Peyer's patch (tissue), 4 donors: ENCODE measurements around the gene LONP2. TPM values are rescaled to one million over a fixed set of nuclear protein-coding genes. Genes with fewer than 3 reads are reported as not detected.
"Not testable (repeated sequence)": the region's sequence is repeated elsewhere in the genome, so short reads cannot be mapped to it uniquely, and the experiment has no call there.

Source experiments
- DNase-seq, 3 donors: peaks; one replicate each; pipeline ENCODE4 v3.0.0-alpha.2; 2017 to 2019
- H3K27ac ChIP-seq, 4 donors: fragments of 200-600 bp; sonication (generic); one replicate each; pipeline ENCODE4 v1.5.1; 2016 to 2019
- H3K27me3 ChIP-seq, 2 donors: fragments of 200-600 bp; sonication (generic); one replicate each; pipeline ENCODE4 v1.5.1; 2019
- H3K36me3 ChIP-seq, 3 donors: fragments of 200-600 bp; sonication (generic); one replicate each; pipeline ENCODE4 v1.5.1; 2016 to 2019
- H3K4me1 ChIP-seq, 4 donors: fragments of 200-600 bp; sonication (generic); one replicate each; pipeline ENCODE4 v1.5.1; 2016 to 2019
- H3K4me3 ChIP-seq, 4 donors: fragments of 200-600 bp; sonication (generic); 1 replicate in 3 of 4; 2 replicates in 1 of 4; pipeline ENCODE4 v1.5.1; 2016 to 2019; ENCODE audit warnings: mild to moderate bottlenecking in 1 of 4
- H3K9me3 ChIP-seq, 4 donors: fragments of 200-600 bp; sonication (generic); one replicate each; pipeline ENCODE4 v1.5.1; 2016 to 2019; ENCODE audit warnings: mild to moderate bottlenecking in 1 of 4
- POLR2A ChIP-seq, 2 donors: fragments of 450-650 bp; IDR thresholded peaks; one replicate each; pipeline ENCODE4 v1.5.1; 2017; ENCODE audit warnings: antibody characterized with exemption in 2 of 2, mild to moderate bottlenecking in 2 of 2, moderate library complexity in 2 of 2
- total RNA-seq, 4 donors: library from RNA; depleted of rRNA; stranded (reverse); fragments of >200 nt; gene quantifications; one replicate each; pipeline ENCODE4 v1.1.0, GENCODE V29; 2016
- TF ChIP-seq, protein P1 (sequence below), 6 experiments: fragments of 450-650 bp in 4 of 6; fragments of 200-600 bp in 2 of 6; sonication (generic) in 1 of 6; IDR thresholded peaks; one replicate each; pipeline ENCODE4 v1.5.1; 2017 to 2019; ENCODE audit warnings: antibody characterized with exemption in 6 of 6, mild to moderate bottlenecking in 3 of 6, moderate library complexity in 1 of 6

The LONP2 gene
- total RNA-seq, 4 donors from 2014 or later: 56.7 to 104 (median 70.7) TPM

- H3K9me3 ChIP-seq: no peaks in the 10 kb centered on the region
- no peaks in the 10 kb centered on the region for H3K27me3 ChIP-seq
- H3K27ac ChIP-seq: peak overlapping the region; percentile 71 to 91 (median 87)
- peak; percentile 72 to 95 (median 94) for DNase-seq
- TF ChIP-seq, protein P1, sequence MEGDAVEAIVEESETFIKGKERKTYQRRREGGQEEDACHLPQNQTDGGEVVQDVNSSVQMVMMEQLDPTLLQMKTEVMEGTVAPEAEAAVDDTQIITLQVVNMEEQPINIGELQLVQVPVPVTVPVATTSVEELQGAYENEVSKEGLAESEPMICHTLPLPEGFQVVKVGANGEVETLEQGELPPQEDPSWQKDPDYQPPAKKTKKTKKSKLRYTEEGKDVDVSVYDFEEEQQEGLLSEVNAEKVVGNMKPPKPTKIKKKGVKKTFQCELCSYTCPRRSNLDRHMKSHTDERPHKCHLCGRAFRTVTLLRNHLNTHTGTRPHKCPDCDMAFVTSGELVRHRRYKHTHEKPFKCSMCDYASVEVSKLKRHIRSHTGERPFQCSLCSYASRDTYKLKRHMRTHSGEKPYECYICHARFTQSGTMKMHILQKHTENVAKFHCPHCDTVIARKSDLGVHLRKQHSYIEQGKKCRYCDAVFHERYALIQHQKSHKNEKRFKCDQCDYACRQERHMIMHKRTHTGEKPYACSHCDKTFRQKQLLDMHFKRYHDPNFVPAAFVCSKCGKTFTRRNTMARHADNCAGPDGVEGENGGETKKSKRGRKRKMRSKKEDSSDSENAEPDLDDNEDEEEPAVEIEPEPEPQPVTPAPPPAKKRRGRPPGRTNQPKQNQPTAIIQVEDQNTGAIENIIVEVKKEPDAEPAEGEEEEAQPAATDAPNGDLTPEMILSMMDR (IDR thresholded peaks at IDR 0.05): peak in 1 of 6 experiments; percentile 6
- TF ChIP-seq POLR2A (IDR thresholded peaks at IDR 0.05): peak; percentile 69 to 95
- H3K36me3 ChIP-seq: peaks cover 0 to 5% (median 0%) of the 10 kb centered on the region in 3 donors
- H3K4me1 ChIP-seq: peaks cover 0 to 28% (median 5%) of the 10 kb centered on the region in 4 donors
- H3K4me3 ChIP-seq: peak overlapping the region; percentile 52 to 71 (median 68)
Measured at GRCh38 chr16:48365601-48366164, 121.6 kb downstream of the LONP2 start.

GRCh38 chr16:48366165-48367093 is 122.3 kb downstream of the LONP2 start:
- Histone ChIP-seq H3K36me3 (peaks cover 0 to 3% (median 0%) of the 10 kb centered on the region in 3 donors), H3K4me1 (peaks cover 0 to 28% (median 5%) of the 10 kb centered on the region in 4 donors), H3K9me3 (no peaks in the 10 kb centered on the region), H3K27ac (peak overlapping the region; percentile 71 to 91 (median 87)), H3K27me3 (no peaks in the 10 kb centered on the region), H3K4me3 (peak overlapping the region; percentile 52 to 71 (median 68))
- TF ChIP-seq, protein P1 (IDR thresholded peaks at IDR 0.05): peak in 1 of 6 experiments; percentile 17
- TF ChIP-seq POLR2A (IDR thresholded peaks at IDR 0.05): no peak
- DNase-seq: peak in 2 of 3 donors; percentile 43 to 70

DNA sequence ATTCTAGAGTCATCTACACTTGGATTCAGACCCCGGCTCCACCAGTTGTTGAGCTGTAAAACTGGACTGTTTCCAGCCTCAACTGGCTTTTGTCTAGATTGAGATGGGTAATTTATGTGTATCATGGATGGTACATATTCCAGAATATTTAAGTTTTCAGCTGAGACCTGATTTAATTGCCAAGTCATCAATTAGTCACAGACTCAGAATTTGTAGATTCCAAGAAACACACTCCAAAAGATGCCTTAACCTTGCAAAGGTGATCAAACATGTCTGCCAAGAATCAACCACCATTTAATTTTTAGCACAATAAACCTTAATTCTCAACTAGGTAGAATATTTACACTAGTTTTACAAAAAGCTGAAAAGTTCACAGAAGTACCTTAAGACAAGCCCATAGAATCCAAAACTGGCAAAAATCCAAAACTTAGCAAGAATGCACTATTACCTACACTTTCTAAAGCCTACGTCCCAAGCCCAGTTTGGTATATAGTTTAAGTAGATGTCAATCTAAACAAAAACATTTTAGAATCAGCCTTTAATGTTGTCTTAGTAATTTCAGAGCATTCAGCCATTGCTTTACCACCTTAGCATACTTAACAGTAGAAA is 123.4 kb downstream of the LONP2 start:
- H3K27me3 ChIP-seq: no peaks in the 10 kb centered on the region
- no peak for TF ChIP-seq POLR2A (IDR thresholded peaks at IDR 0.05)
- TF ChIP-seq, protein P1 (IDR thresholded peaks at IDR 0.05): no peak
- no peak overlapping the region for H3K4me3 ChIP-seq
- H3K27ac ChIP-seq: peak overlapping the region in 1 of 4 donors; percentile 14
- H3K9me3 ChIP-seq: no peaks in the 10 kb centered on the region
- H3K4me1 ChIP-seq: peaks cover 0 to 28% (median 5%) of the 10 kb centered on the region in 4 donors
- H3K36me3 ChIP-seq: no peaks in the 10 kb centered on the region
- no peak for DNase-seq

- peaks cover 0 to 32% (median 5%) of the 10 kb centered on the region in 4 donors for H3K4me1 ChIP-seq
- DNase-seq: no peak
Measured at GRCh38 chr16:48369765-48370164, 125.7 kb downstream of the LONP2 start.

DNA sequence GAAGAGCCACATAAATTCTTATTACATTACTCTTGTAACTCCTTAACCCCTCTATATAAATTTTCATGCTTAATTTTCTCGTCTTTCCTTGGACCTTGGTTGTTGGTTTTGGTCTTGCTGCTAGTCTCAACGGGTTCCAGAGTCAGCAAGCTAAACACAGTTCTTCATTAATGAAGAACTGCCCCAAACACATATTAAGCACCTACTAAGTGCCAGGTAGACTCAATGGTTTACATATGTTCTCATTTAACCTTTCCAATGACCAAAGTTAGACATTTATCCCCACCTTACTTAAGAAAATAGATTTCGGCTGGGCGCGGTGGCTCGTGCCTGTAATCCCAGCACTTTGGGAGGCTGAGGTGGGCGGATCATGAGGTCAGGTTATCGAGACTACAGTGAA is 126.1 kb downstream of the LONP2 start:
- Histone ChIP-seq H3K36me3 (no peaks in the 10 kb centered on the region), H3K27me3 (no peaks in the 10 kb centered on the region), H3K4me3 (no peak overlapping the region), H3K27ac (no peak overlapping the region), H3K9me3 (no peaks in the 10 kb centered on the region), H3K4me1 (peaks cover 0 to 33% (median 5%) of the 10 kb centered on the region in 4 donors)
- DNase-seq: no peak
- no peak for TF ChIP-seq POLR2A (IDR thresholded peaks at IDR 0.05)
- TF ChIP-seq, protein P1 (IDR thresholded peaks at IDR 0.05): no peak

More at GRCh38 chr16:48369765-48370164, 125.7 kb downstream of the LONP2 start:
- no peaks in the 10 kb centered on the region for H3K27me3 ChIP-seq
- no peaks in the 10 kb centered on the region for H3K36me3 ChIP-seq
- H3K4me3 ChIP-seq: no peak overlapping the region
- TF ChIP-seq, protein P1 (IDR thresholded peaks at IDR 0.05): no peak
- no peak for TF ChIP-seq POLR2A (IDR thresholded peaks at IDR 0.05)
- no peak overlapping the region for H3K27ac ChIP-seq
- H3K9me3 ChIP-seq: no peaks in the 10 kb centered on the region

GRCh38 chr16:48370668-48371392 is 126.7 kb downstream of the LONP2 start:
- peaks cover 0 to 31% (median 4%) of the 10 kb centered on the region in 4 donors for H3K4me1 ChIP-seq
- H3K9me3 ChIP-seq, H3K4me3 ChIP-seq, H3K27me3 ChIP-seq, H3K36me3 ChIP-seq, H3K27ac ChIP-seq, DNase-seq: not testable (repeated sequence)
